Pancreas (tissue), 10 donors: ENCODE results near the gene TMEM183A. TPM values are rescaled to one million over a fixed set of nuclear protein-coding genes. Genes with fewer than 3 reads are reported as not detected.

Experiments used
- ATAC-seq, 4 donors: fragments of 200-7000 bp; cut with Tn5 transposase; one replicate each; pipeline versions ENCODE4 v1.8.0 to v1.9.1; 2020; ENCODE audit warnings: mild to moderate bottlenecking in 4 of 4, moderate library complexity in 4 of 4
- DNase-seq, 6 donors: peaks; one replicate each; pipeline ENCODE4 v3.0.0-alpha.2; 2020
- FAIRE-seq: peaks from 2 replicates; lab custom pipeline; 2012; peaks lifted over from hg19 to GRCh38; lab: Jason Lieb, UNC
- H3K27ac ChIP-seq, 4 donors: fragments of 200-600 bp; sonication (generic); 1 replicate in 3 of 4; 2 replicates in 1 of 4; pipeline versions ENCODE4 v1.5.0 to v1.8.0; 2020
- H3K27me3 ChIP-seq, 4 donors: fragments of 200-600 bp; one replicate each; pipeline ENCODE4 v1.8.0; 2021
- H3K36me3 ChIP-seq, 3 donors: fragments of 200-600 bp; sonication (generic) in 1 of 3; one replicate each; pipeline versions ENCODE4 v1.5.0 to v1.8.0; 2020 to 2021
- H3K4me1 ChIP-seq, 3 donors: fragments of 200-600 bp; one replicate each; pipeline ENCODE4 v1.8.0; 2021
- H3K4me3 ChIP-seq, 4 donors: fragments of 200-600 bp; sonication (generic) in 2 of 4; one replicate each; pipeline versions ENCODE4 v1.5.0 to v1.8.0; 2020 to 2021
- H3K9me3 ChIP-seq, 4 donors: fragments of 200-600 bp; one replicate each; pipeline ENCODE4 v1.8.0; 2021
- CTCF ChIP-seq, 4 donors: fragments of 200-600 bp; sonication (generic) in 3 of 4; IDR thresholded peaks; one replicate each; pipeline versions ENCODE4 v1.5.0 to v1.8.0; 2021; ENCODE audit warnings: antibody characterized with exemption in 4 of 4
- WGBS, 2 donors: extraction: QIAGEN DNeasy Blood & Tissue Kit; methylation state at CpG; one replicate each; pipeline ENCODE4 v1.1.7; 2013; 5-methylcytosine and 5-hydroxymethylcytosine counted together
- intact Hi-C, 3 donors: fragments of 100-400 bp; cut with DNase I; formaldehyde crosslinking; loops; one replicate each; pipeline versions ENCODE4 v1.11.1 to v1.14.2; 2022
- polyA plus RNA-seq, 2 donors: library from polyadenylated mRNA; stranded (reverse); fragments of 200-250 nt; gene quantifications; one replicate each; pipeline ENCODE4 v1.2.3, GENCODE V29; 2013
- total RNA-seq, 6 donors: library from RNA; stranded (reverse); fragmentation: NEBNext Ultra II Directional in 4 of 6; extraction: Animal tissue kit (Norgen Biotek cat#: 25700) in 4 of 6; gene quantifications; one replicate each; pipeline versions ENCODE4 v1.2.1 to v1.2.4, GENCODE V29; 2021 to 2023
- donor health status: healthy with polysubstance abuse.
- donor health status: DM: no; HTN: no; CAD: no; lungs with moderate emphysema.
- donor health status: DM: no; HTN: no; CAD: no.
- donor health status: control.
- donor health status: control.
- donor health status: Bipolar disorder and iron deficiency.
- donor health status: DM: yes; HTN: yes; CAD: no.
- donor health status: DM: no; HTN: no; CAD: no.
- donor health status: DM: no; HTN: no; CAD: no.
- donor health status: DM: yes; HTN: yes; CAD: no.

TMEM183A gene
- total and polyA plus RNA-seq, 8 donors = 16.6 to 38.7 (median 30.6) TPM

- DNase-seq (no peak), ATAC-seq (no peak), FAIRE-seq (no peak)
- intact Hi-C loops = loop anchor here in 1 of 3 donors (5.0 kb wide), 1 partner anchor 173 kb away; no protein-coding TSS in a partner anchor
- Histone ChIP-seq H3K27ac (no peak overlapping the region), H3K9me3 (no peaks in the 10 kb centered on the region), H3K4me1 (no peaks in the 10 kb centered on the region), H3K27me3 (no peaks in the 10 kb centered on the region), H3K36me3 (no peaks in the 10 kb centered on the region), H3K4me3 (no peak overlapping the region)
- WGBS, 2 donors = 84 to 86% methylated on average over 14 of the region's 14 CpGs
- no peak for TF ChIP-seq CTCF (IDR thresholded peaks at IDR 0.05)
Measured at GRCh38 chr1:203043830-203044545, 36.8 kb downstream of the TMEM183A start.

GRCh38 chr1:203044546-203045250 lies 37.5 kb downstream of the TMEM183A start:
- no peak for FAIRE-seq
- intact Hi-C loops = loop anchor here in 1 of 3 donors (5.0 kb wide), 1 partner anchor 173 kb away; no protein-coding TSS in a partner anchor
- no peak for ATAC-seq

GRCh38 chr1:203045336-203045735 lies 38.2 kb downstream of the TMEM183A start:
- FAIRE-seq (no peak), DNase-seq (no peak), ATAC-seq (no peak)
- Histone ChIP-seq H3K4me3 (no peak overlapping the region), H3K9me3 (no peaks in the 10 kb centered on the region), H3K36me3 (no peaks in the 10 kb centered on the region), H3K4me1 (no peaks in the 10 kb centered on the region), H3K27me3 (no peaks in the 10 kb centered on the region), H3K27ac (no peak overlapping the region)
- WGBS, 2 donors = 63 to 79% methylated on average over 17 of the region's 17 CpGs
- TF ChIP-seq CTCF (IDR thresholded peaks at IDR 0.05) = no peak
- intact Hi-C loops = no loop called here

More at GRCh38 chr1:203044546-203045250, 37.5 kb downstream of the TMEM183A start:
- Histone ChIP-seq H3K27ac (no peak overlapping the region), H3K4me3 (no peak overlapping the region), H3K36me3 (no peaks in the 10 kb centered on the region), H3K27me3 (no peaks in the 10 kb centered on the region), H3K4me1 (no peaks in the 10 kb centered on the region), H3K9me3 (no peaks in the 10 kb centered on the region)
- TF ChIP-seq CTCF (IDR thresholded peaks at IDR 0.05) = no peak
- no peak for DNase-seq
- 76 to 77% methylated on average over 7 of the region's 7 CpGs for WGBS, 2 donors

GRCh38 chr1:203045821-203046594 lies 38.8 kb downstream of the TMEM183A start:
- no peak overlapping the region for H3K27ac ChIP-seq
- H3K4me1 ChIP-seq = no peaks in the 10 kb centered on the region
- H3K36me3 ChIP-seq = no peaks in the 10 kb centered on the region
- FAIRE-seq = no peak
- no peak overlapping the region for H3K4me3 ChIP-seq
- intact Hi-C loops = no loop called here
- peak in 1 of 4 donors; percentile 16 for ATAC-seq
- no peaks in the 10 kb centered on the region for H3K9me3 ChIP-seq
- WGBS, 2 donors = 79 to 80% methylated on average over 13 to 16 of the region's 16 CpGs
- no peaks in the 10 kb centered on the region for H3K27me3 ChIP-seq
- no peak for DNase-seq
- TF ChIP-seq CTCF (IDR thresholded peaks at IDR 0.05) = no peak
